Measurements from ENCODE around the gene CSRNP2. TPM values are rescaled to one million over a fixed set of nuclear protein-coding genes. Genes with fewer than 3 reads are reported as not detected.
A peak's percentile ranks its signal among the peaks of the same experiment; 100 is the strongest.
"Not testable (repeated sequence)": the region's sequence is repeated elsewhere in the genome, so short reads cannot be mapped to it uniquely, and the experiment has no call there.

Gene CSRNP2
- total RNA-seq, 1 donor from 2014 or later, result 5.7 TPM

- ATAC-seq (no peak), DNase-seq (ENCODE audit: low spot score) (no peak)
Observed at GRCh38 chr12:51033048-51033447, 50.3 kb downstream of the CSRNP2 start.

- no peak for DNase-seq (ENCODE audit: low spot score)
- ATAC-seq, result no peak
Observed at GRCh38 chr12:51028813-51029150, 54.6 kb downstream of the CSRNP2 start.

- DNase-seq (ENCODE audit: low spot score), result no peak
- peak; percentile 11 for ATAC-seq
Observed at GRCh38 chr12:51028126-51028812, 55.1 kb downstream of the CSRNP2 start.

GRCh38 chr12:51027342-51027835, 56.0 kb downstream of the CSRNP2 start:
- no peak for DNase-seq (ENCODE audit: low spot score)
- ATAC-seq, result no peak

- ATAC-seq (peak; percentile 89), DNase-seq (ENCODE audit: low spot score) (peak; percentile 98)
Observed at GRCh38 chr12:51025836-51026638, 57.4 kb downstream of the CSRNP2 start, which contains the start of gene SLC11A2. Gene SLC11A2 (minus strand): TSS chr12:51026384. CDS start chr12:51010728, 15,656 bp downstream.

- DNase-seq (ENCODE audit: low spot score), result no peak
Observed at GRCh38 chr12:51025338-51025835, 58.0 kb downstream of the CSRNP2 start.

GRCh38 chr12:51023625-51024382, 59.6 kb downstream of the CSRNP2 start:
- ATAC-seq (no peak), DNase-seq (ENCODE audit: low spot score) (no peak)

More at GRCh38 chr12:51025338-51025835, 58.0 kb downstream of the CSRNP2 start:
- ATAC-seq, result no peak

- DNase-seq (ENCODE audit: low spot score) (no peak), ATAC-seq (no peak)
Observed at GRCh38 chr12:51021694-51022093, 61.7 kb downstream of the CSRNP2 start.

- no peak for ATAC-seq
Observed at GRCh38 chr12:51020448-51021182, 62.8 kb downstream of the CSRNP2 start.

GRCh38 chr12:51019927-51020326, 63.5 kb downstream of the CSRNP2 start:
- no peak for ATAC-seq

More at GRCh38 chr12:51020448-51021182, 62.8 kb downstream of the CSRNP2 start:
- no peak for DNase-seq (ENCODE audit: low spot score)

GRCh38 chr12:51018956-51019355, 64.4 kb downstream of the CSRNP2 start:
- ATAC-seq (no peak), DNase-seq (ENCODE audit: low spot score) (no peak)

More at GRCh38 chr12:51019927-51020326, 63.5 kb downstream of the CSRNP2 start:
- DNase-seq (ENCODE audit: low spot score), result no peak

- ATAC-seq (no peak), DNase-seq (ENCODE audit: low spot score) (no peak)
Observed at GRCh38 chr12:51017452-51017851, 65.9 kb downstream of the CSRNP2 start.

- DNase-seq (ENCODE audit: low spot score); ATAC-seq: not testable (repeated sequence)
Observed at GRCh38 chr12:51014467-51014866, 68.9 kb downstream of the CSRNP2 start.

- ATAC-seq (no peak), DNase-seq (ENCODE audit: low spot score) (no peak)
Observed at GRCh38 chr12:51013441-51013840, 70.0 kb downstream of the CSRNP2 start.

- ATAC-seq (no peak), DNase-seq (ENCODE audit: low spot score) (no peak)
Observed at GRCh38 chr12:51012570-51013236, 70.7 kb downstream of the CSRNP2 start.

- no peak for ATAC-seq
- no peak for DNase-seq (ENCODE audit: low spot score)
Observed at GRCh38 chr12:51011955-51012354, 71.4 kb downstream of the CSRNP2 start.

Data from left lobe of liver (tissue), 2 donors.